Gastroesophageal sphincter (tissue), 3 donors: Measurements from ENCODE around the gene RRP1B.

Experiments
- CTCF ChIP-seq, 4 experiments: fragments of 200-600 bp in 2 of 4; fragments of 450-650 bp in 2 of 4; sonication (generic) in 1 of 4; IDR thresholded peaks; one replicate each; pipeline ENCODE4 v1.5.1; 2017 to 2019; ENCODE audit warnings: antibody characterized with exemption in 4 of 4, mild to moderate bottlenecking in 2 of 4, moderate library complexity in 2 of 4
- POLR2A ChIP-seq, 2 donors: fragments of 450-650 bp; IDR thresholded peaks; one replicate each; pipeline ENCODE4 v1.6.1; 2017; ENCODE audit warnings: antibody characterized with exemption in 2 of 2, mild to moderate bottlenecking in 2 of 2, moderate library complexity in 1 of 2

DNA sequence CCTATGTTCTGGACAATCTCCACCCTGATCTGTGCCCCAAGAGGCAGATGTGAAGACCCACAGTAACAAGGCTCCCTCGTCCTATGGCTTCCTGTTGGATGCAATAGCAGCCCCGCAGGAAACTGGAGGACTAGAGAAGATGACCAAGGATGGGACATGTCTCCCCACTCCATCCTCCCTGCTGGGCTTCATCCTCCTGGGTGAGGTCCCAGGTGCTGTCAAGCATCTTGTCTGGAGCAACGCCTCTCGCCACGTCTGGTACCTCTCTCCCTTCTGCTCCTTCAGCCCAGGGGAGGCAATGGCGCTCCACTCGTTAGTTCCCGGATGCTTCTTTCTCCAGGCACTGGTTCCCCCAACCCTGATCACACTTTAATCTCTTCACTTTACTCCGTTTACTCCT, 11.2 kb upstream of the RRP1B start:
- TF ChIP-seq CTCF (IDR thresholded peaks at IDR 0.05) (no peak), POLR2A (IDR thresholded peaks at IDR 0.05) (no peak)
